Smooth muscle cell (in vitro differentiated cells): Measurements from ENCODE around the gene DLGAP1. TPM values are rescaled to one million over a fixed set of nuclear protein-coding genes. Genes with fewer than 3 reads are reported as not detected.

Experiments used
- DNase-seq: peaks from one replicate; lab custom pipeline; 2025; ENCODE audit not compliant: unreplicated experiment; lab: John Stamatoyannopoulos, UW
- H2AFZ ChIP-seq: fragments of 200-600 bp; sonication (generic); 2 replicates; pipeline ENCODE4 v1.6.0; 2016; ENCODE audit warnings: antibody characterized with exemption, low read depth, mild to moderate bottlenecking
- H3F3A ChIP-seq: fragments of 200-600 bp; sonication (generic); 2 replicates; pipeline ENCODE4 v1.6.0; 2017; ENCODE audit warnings: antibody characterized with exemption, low read depth
- H3K27ac ChIP-seq: fragments of 200-600 bp; sonication (generic); 2 replicates; pipeline ENCODE4 v1.5.1; 2016; ENCODE audit warnings: low read depth, mild to moderate bottlenecking
- H3K27me3 ChIP-seq: fragments of 200-600 bp; sonication (generic); 2 replicates; pipeline ENCODE4 v1.6.1; 2016; ENCODE audit warnings: low read depth, mild to moderate bottlenecking
- H3K36me3 ChIP-seq: fragments of 200-600 bp; sonication (generic); 2 replicates; pipeline ENCODE4 v1.5.1; 2016; ENCODE audit warnings: low read depth
- H3K4me1 ChIP-seq: fragments of 200-600 bp; sonication (generic); 2 replicates; pipeline ENCODE4 v1.5.1; 2016; ENCODE audit warnings: low read depth
- H3K4me2 ChIP-seq: fragments of 200-600 bp; sonication (generic); 2 replicates; pipeline ENCODE4 v1.6.0; 2016; ENCODE audit warnings: mild to moderate bottlenecking
- H3K4me3 ChIP-seq: fragments of 200-600 bp; sonication (generic); 2 replicates; pipeline ENCODE4 v1.5.1; 2016; ENCODE audit warnings: mild to moderate bottlenecking
- H3K79me2 ChIP-seq: fragments of 200-600 bp; sonication (generic); 2 replicates; pipeline ENCODE4 v1.6.0; 2016; ENCODE audit warnings: low read depth, mild to moderate bottlenecking
- H3K9ac ChIP-seq: fragments of 200-600 bp; sonication (generic); 2 replicates; pipeline ENCODE4 v1.6.0; 2016; ENCODE audit warnings: low read depth
- H3K9me3 ChIP-seq: fragments of 200-600 bp; sonication (generic); replicated peaks from 2 replicates; pipeline ENCODE4 v1.5.1; 2016; ENCODE audit warnings: low read depth
- H4K20me1 ChIP-seq: fragments of 200-600 bp; sonication (generic); 2 replicates; pipeline ENCODE4 v1.6.0; 2016; ENCODE audit warnings: low read depth
- CTCF ChIP-seq: fragments of 200-600 bp; sonication (generic); IDR thresholded peaks from 2 replicates; pipeline ENCODE4 v1.5.1; 2017; ENCODE audit warnings: borderline replicate concordance, mild to moderate bottlenecking, antibody characterized with exemption; ENCODE audit not compliant: insufficient read depth, poor library complexity, severe bottlenecking
- WGBS: methylation state at CpG from one replicate; pipeline ENCODE4 v1.1.7; 2016; ENCODE audit warnings: low lambda C conversion rate; 5-methylcytosine and 5-hydroxymethylcytosine counted together
- polyA plus RNA-seq: library from polyadenylated mRNA; unstranded; fragments of >200 nt; fragmentation: Nextera tagmentation; extraction: Ambion mirVana; gene quantifications from 2 replicates; pipeline ENCODE4 v1.2.1, GENCODE V29; 2016
- total RNA-seq: library from RNA; depleted of rRNA; stranded (reverse); fragments of >200 nt; gene quantifications from 2 replicates; pipeline ENCODE4 v1.2.3, GENCODE V29; 2014

The DLGAP1 gene
- total and polyA plus RNA-seq, 2 experiments from 2014 or later = 2.6 to 11.3 TPM

DNA sequence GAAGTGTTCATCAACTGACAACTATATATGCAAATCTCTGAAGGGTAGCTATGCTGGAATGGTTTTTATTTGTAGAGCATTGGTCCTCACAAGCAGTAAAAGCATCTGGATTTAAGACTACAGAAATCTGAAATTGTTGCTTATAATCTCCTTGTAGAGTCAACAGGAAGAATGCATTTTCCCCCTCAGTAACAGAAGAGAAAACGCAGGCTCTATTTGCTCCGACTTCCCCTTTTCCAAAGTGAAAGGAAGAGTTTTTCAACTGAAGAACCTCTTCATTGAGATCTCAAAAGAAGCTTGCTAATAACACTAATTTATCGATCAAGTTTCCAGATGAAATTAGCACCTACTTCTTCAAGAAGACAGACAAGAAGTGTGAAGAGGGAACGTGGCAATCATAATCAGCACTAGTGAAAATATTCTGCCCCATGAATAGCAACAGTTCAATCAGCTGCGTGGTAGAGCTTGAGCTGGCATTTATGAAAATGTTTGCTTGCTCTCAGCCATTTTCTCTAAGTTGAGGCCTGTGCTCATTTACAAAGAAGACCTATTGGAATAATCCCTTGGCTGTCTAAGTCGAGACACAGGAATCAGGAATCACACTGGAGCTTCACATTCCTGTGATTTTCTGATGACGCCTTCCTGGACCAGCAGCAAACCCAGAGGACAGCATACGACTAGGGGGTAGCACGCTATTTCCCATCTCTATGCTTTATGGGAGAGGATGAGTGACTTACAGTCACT lies 961.4 kb downstream of the DLGAP1 start:
- H3K9ac ChIP-seq = no peak overlapping the region
- no peaks in the 10 kb centered on the region for H3K4me1 ChIP-seq
- H3K4me3 ChIP-seq = no peak overlapping the region
- no peak overlapping the region for H3K4me2 ChIP-seq
- WGBS = 82% methylated on average over 9 of the region's 9 CpGs
- no peak for DNase-seq
- H4K20me1 ChIP-seq = no peaks in the 10 kb centered on the region
- no peak overlapping the region for H2AFZ ChIP-seq
- no peak for TF ChIP-seq CTCF
- H3K27ac ChIP-seq = no peak overlapping the region
- no peaks in the 10 kb centered on the region for H3F3A ChIP-seq
- H3K9me3 ChIP-seq = no peaks in the 10 kb centered on the region
- no peaks in the 10 kb centered on the region for H3K27me3 ChIP-seq
- H3K36me3 ChIP-seq = no peaks in the 10 kb centered on the region
- no peaks in the 10 kb centered on the region for H3K79me2 ChIP-seq

DNA sequence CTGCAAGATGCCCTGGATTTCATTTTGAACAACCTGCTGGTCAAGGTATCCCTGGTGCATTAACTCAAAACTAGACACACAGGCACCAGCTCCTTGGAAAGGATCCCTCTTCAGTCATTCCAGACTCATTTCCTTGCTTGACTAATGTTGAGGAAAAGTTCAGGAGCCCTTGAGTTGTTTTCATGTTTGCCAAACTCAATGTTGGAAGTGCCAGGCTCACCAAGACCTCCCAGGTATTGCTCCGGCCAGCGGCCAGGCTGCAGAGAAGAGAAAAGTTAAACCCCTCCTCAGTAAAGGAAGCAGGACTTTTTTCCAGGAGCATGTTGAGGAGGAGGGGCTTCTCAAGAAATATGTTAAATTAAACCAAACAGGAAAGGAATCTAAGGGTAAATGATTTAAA lies 962.4 kb downstream of the DLGAP1 start:
- H3K4me1 ChIP-seq = no peaks in the 10 kb centered on the region

GRCh38 chr18:3491981-3492555 lies 963.0 kb downstream of the DLGAP1 start:
- H3F3A ChIP-seq = no peaks in the 10 kb centered on the region
- no peak for DNase-seq
- no peaks in the 10 kb centered on the region for H3K27me3 ChIP-seq
- H3K4me1 ChIP-seq = no peaks in the 10 kb centered on the region
- H3K4me3 ChIP-seq = no peak overlapping the region
- no peak overlapping the region for H2AFZ ChIP-seq
- no peak overlapping the region for H3K4me2 ChIP-seq
- H3K79me2 ChIP-seq = no peaks in the 10 kb centered on the region
- H3K36me3 ChIP-seq = no peaks in the 10 kb centered on the region
- no peak overlapping the region for H3K27ac ChIP-seq
- H3K9me3 ChIP-seq = no peaks in the 10 kb centered on the region
- TF ChIP-seq CTCF = no peak
- 50% methylated on average over 1 of the region's 1 CpG for WGBS
- no peak overlapping the region for H3K9ac ChIP-seq
- H4K20me1 ChIP-seq = no peaks in the 10 kb centered on the region

More for the DNA sequence above, 962.4 kb downstream of the DLGAP1 start:
- Histone ChIP-seq H3K4me2 (no peak overlapping the region), H3K9ac (no peak overlapping the region), H3K27me3 (no peaks in the 10 kb centered on the region), H3K27ac (no peak overlapping the region), H3K9me3 (no peaks in the 10 kb centered on the region), H3K79me2 (no peaks in the 10 kb centered on the region), H4K20me1 (no peaks in the 10 kb centered on the region), H3F3A (no peaks in the 10 kb centered on the region), H3K36me3 (no peaks in the 10 kb centered on the region), H3K4me3 (no peak overlapping the region), H2AFZ (no peak overlapping the region)
- 95% methylated on average over 2 of the region's 2 CpGs for WGBS
- DNase-seq = no peak
- no peak for TF ChIP-seq CTCF

- no peak for TF ChIP-seq CTCF
- no peak overlapping the region for H2AFZ ChIP-seq
- no peaks in the 10 kb centered on the region for H3K9me3 ChIP-seq
- H3K27ac ChIP-seq = no peak overlapping the region
- no peaks in the 10 kb centered on the region for H3K79me2 ChIP-seq
- no peaks in the 10 kb centered on the region for H3K4me1 ChIP-seq
- H3K4me3 ChIP-seq = no peak overlapping the region
- no peak overlapping the region for H3K9ac ChIP-seq
- H3F3A ChIP-seq = no peaks in the 10 kb centered on the region
- no peak overlapping the region for H3K4me2 ChIP-seq
- WGBS = 94% methylated on average over 6 of the region's 6 CpGs
- H4K20me1 ChIP-seq = no peaks in the 10 kb centered on the region
- no peak for DNase-seq
- H3K27me3 ChIP-seq = no peaks in the 10 kb centered on the region
- H3K36me3 ChIP-seq = no peaks in the 10 kb centered on the region
Measured at GRCh38 chr18:3489462-3489861, 965.6 kb downstream of the DLGAP1 start.
